Measurements from ENCODE around the gene TCFL5.

Gene TCFL5

GRCh38 chr20:62809530-62810428 lies 51.8 kb downstream of the TCFL5 start (continued):
- TF ChIP-seq ZNF544 (tag by site-specific recombination; IDR thresholded peaks at IDR 0.05) = no peak
- no peak for TF ChIP-seq ZNF366 (tag by site-specific recombination; conservative IDR thresholded peaks at IDR 0.05)
- TF ChIP-seq ZNF24 (tag by site-specific recombination; IDR thresholded peaks at IDR 0.05) = no peak
- TF ChIP-seq ZNF184 (tag by site-specific recombination; IDR thresholded peaks at IDR 0.05) = no peak
- TF ChIP-seq YY1 (tag by site-specific recombination; IDR thresholded peaks at IDR 0.05) = no peak
- TF ChIP-seq ZNF76 (tag by site-specific recombination; IDR thresholded peaks at IDR 0.05; ENCODE audit: borderline replicate concordance, low read depth) = no peak
- no peak for TF ChIP-seq FEZF1 (tag by site-specific recombination; IDR thresholded peaks at IDR 0.05)

DNA sequence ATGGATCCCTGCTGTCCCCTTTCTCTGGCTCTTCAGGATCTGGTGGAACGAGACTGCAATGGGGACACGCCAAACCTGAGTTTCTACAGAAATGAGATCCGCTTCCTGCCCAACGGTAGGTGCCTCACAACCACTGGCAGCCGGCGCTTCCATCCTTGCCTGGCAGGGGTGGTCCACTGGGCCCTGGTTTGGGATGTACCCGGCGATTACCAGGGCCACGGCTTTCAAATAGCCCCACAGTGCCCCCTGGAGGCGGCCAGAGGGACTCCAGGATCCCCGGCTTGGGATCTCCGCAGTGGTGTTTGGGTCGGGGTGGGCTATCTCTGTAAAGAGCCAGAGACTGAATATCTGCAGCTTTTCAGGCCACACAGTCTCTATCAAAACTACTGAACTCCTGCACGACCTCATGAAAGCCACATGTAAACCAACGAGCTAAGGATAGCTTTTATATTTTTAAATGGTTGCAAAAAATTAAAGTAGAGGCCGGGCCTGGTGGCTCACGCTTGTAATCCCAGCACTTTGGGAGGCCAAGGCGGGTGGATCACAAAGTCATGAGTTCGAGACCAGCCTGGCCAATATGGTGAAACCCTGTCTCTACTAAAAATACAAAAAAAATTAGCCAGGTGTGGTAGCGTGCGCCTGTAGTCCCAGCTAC lies 53.3 kb downstream of the TCFL5 start:
- H3K4me3 ChIP-seq (ENCODE audit: low read depth, low read length) = no peak overlapping the region
- peaks cover 4 to 65% of the 10 kb centered on the region in 2 experiments; a peak in 2 of 3 replicates for H3K36me3 ChIP-seq (ENCODE audit: control insufficient read depth in 2 of 2, insufficient read depth in 1 of 2, low read length in 2 of 2)
- H3K27ac ChIP-seq (ENCODE audit: extremely low read depth, low read depth, low read length) = no peak overlapping the region
- H3K4me1 ChIP-seq (ENCODE audit: control insufficient read depth, insufficient read depth, low read length) = no peaks in the 10 kb centered on the region
- ChIA-PET POLR2A (interaction anchor here (0.7 to 1.7 kb wide), 3 partner anchors 13 to 442 kb away, joined by 3 to 8 read pairs (median 3); partner anchors contain the start of gene MRGBP), CTCF (interaction anchor here (0.5 to 2.8 kb wide), 25 partner anchors 8 to 648 kb away, joined by 3 to 17 read pairs (median 3); partner anchors contain the start of genes COL9A3, MRGBP and SLCO4A1)
- no peak for TF ChIP-seq ZNF596 (tag by site-specific recombination; IDR thresholded peaks at IDR 0.05)
- TF ChIP-seq ZNF146 (tag by site-specific recombination; IDR thresholded peaks at IDR 0.05) = no peak
- no peak for TF ChIP-seq ZNF629 (tag by site-specific recombination; IDR thresholded peaks at IDR 0.05)
- peak; percentile 65 for TF ChIP-seq CTCF (tag by site-specific recombination; IDR thresholded peaks at IDR 0.05)
- TF ChIP-seq ZNF416 (tag by site-specific recombination; IDR thresholded peaks at IDR 0.05) = no peak
- no peak for TF ChIP-seq ZNF658 (tag by site-specific recombination; IDR thresholded peaks at IDR 0.05)
- TF ChIP-seq ZBTB7A (tag by site-specific recombination; IDR thresholded peaks at IDR 0.05; ENCODE audit: low read depth) = no peak
- TF ChIP-seq IKZF3 (tag by site-specific recombination; IDR thresholded peaks at IDR 0.05) = 0 out of 2 replicates have a peak, but pooled peaks have one; percentile 20
- peak; percentile 75; the same call in 1 of the 2 replicates for TF ChIP-seq ZNF2 (tag by site-specific recombination; IDR thresholded peaks at IDR 0.05)
- peak; percentile 52; the same call in 1 of the 2 replicates for TF ChIP-seq ZNF654 (tag by site-specific recombination; IDR thresholded peaks at IDR 0.05; ENCODE audit: low read depth)
- TF ChIP-seq HIC1 (tag by site-specific recombination; IDR thresholded peaks at IDR 0.05) = 0 out of 2 replicates have a peak, but pooled peaks have one; percentile 30
- peak; percentile 95 for TF ChIP-seq PRDM10 (tag by site-specific recombination; IDR thresholded peaks at IDR 0.05)
- no peaks in the 10 kb centered on the region for H3K9me3 ChIP-seq (ENCODE audit: control insufficient read depth, insufficient read depth, low read depth, low read length)
